ENCODE data around the gene LRWD1. TPM values are rescaled to one million over a fixed set of nuclear protein-coding genes. Genes with fewer than 3 reads are reported as not detected.
"Not testable (repeated sequence)": the region's sequence is repeated elsewhere in the genome, so short reads cannot be mapped to it uniquely, and the experiment has no call there.

Gene LRWD1
- total and polyA plus RNA-seq, 8 donors: 4.5 to 238 (median 12.8) TPM

GRCh38 chr7:102471791-102472125, 7.0 kb downstream of the LRWD1 start:
- no peak overlapping the region for H3K27ac ChIP-seq
- no peaks in the 10 kb centered on the region for H3K9me3 ChIP-seq
- intact Hi-C loops (cut with DNase I; ENCODE audit: low total_unique reads): no loop called here
- DNase-seq: no peak
- no peak overlapping the region for H3K4me3 ChIP-seq
- TF ChIP-seq EP300 (IDR thresholded peaks at IDR 0.05): no peak
- TF ChIP-seq POLR2AphosphoS5 (IDR thresholded peaks at IDR 0.05): no peak
- TF ChIP-seq POLR2A (IDR thresholded peaks at IDR 0.05): no peak
- TF ChIP-seq CTCF (IDR thresholded peaks at IDR 0.05): no peak
- H3K4me1 ChIP-seq: peaks cover 0 to 39% (median 24%) of the 10 kb centered on the region in 4 donors
- 83 to 92% (median 87%) methylated on average over 6 of the region's 6 CpGs for WGBS, 5 donors
- peaks cover 22 to 78% (median 67%) of the 10 kb centered on the region in 4 donors for H3K36me3 ChIP-seq
- no peaks in the 10 kb centered on the region for H3K27me3 ChIP-seq

- 58 to 76% (median 69%) methylated on average over 26 to 31 of the region's 31 CpGs for WGBS, 5 donors
- H3K36me3 ChIP-seq: peaks cover 22 to 78% (median 67%) of the 10 kb centered on the region in 4 donors
- H3K4me1 ChIP-seq: peaks cover 0 to 32% (median 21%) of the 10 kb centered on the region in 4 donors
- no peak for DNase-seq
- H3K9me3 ChIP-seq: no peaks in the 10 kb centered on the region
- no peak overlapping the region for H3K27ac ChIP-seq
- H3K4me3 ChIP-seq: no peak overlapping the region
- TF ChIP-seq CTCF (IDR thresholded peaks at IDR 0.05): no peak
- no peaks in the 10 kb centered on the region for H3K27me3 ChIP-seq
- intact Hi-C loops (cut with DNase I; ENCODE audit: low total_unique reads): no loop called here
These were observed 7.6 kb downstream of the LRWD1 start for GRCh38 chr7:102472126-102473041.

- Histone ChIP-seq H3K4me1 (peaks cover 0 to 30% (median 20%) of the 10 kb centered on the region in 4 donors), H3K36me3 (peaks cover 17 to 69% (median 59%) of the 10 kb centered on the region in 4 donors), H3K27ac (peak overlapping the region in 1 of 5 donors; percentile 3), H3K27me3 (no peaks in the 10 kb centered on the region), H3K4me3 (no peak overlapping the region), H3K9me3 (no peaks in the 10 kb centered on the region)
- intact Hi-C loops (cut with DNase I; ENCODE audit: low total_unique reads): no loop called here
- no peak for TF ChIP-seq POLR2A (IDR thresholded peaks at IDR 0.05)
- TF ChIP-seq EP300 (IDR thresholded peaks at IDR 0.05): no peak
- no peak for TF ChIP-seq POLR2AphosphoS5 (IDR thresholded peaks at IDR 0.05)
- TF ChIP-seq CTCF (IDR thresholded peaks at IDR 0.05): no peak
- no peak for DNase-seq
- 78 to 85% (median 84%) methylated on average over 19 to 23 of the region's 23 CpGs for WGBS, 5 donors
These were observed 8.6 kb downstream of the LRWD1 start for GRCh38 chr7:102473271-102473991.

- not testable (repeated sequence) for DNase-seq
These were observed 9.3 kb downstream of the LRWD1 start for GRCh38 chr7:102474116-102474515.

GRCh38 chr7:102474736-102475435, 10.1 kb downstream of the LRWD1 start:
- H3K4me3 ChIP-seq; intact Hi-C loops (cut with DNase I; ENCODE audit: low total_unique reads); H3K27me3 ChIP-seq; DNase-seq; H3K27ac ChIP-seq; H3K9me3 ChIP-seq: not testable (repeated sequence)
- WGBS, 5 donors: 72 to 90% (median 77%) methylated on average over 2 to 9 of the region's 19 CpGs
- H3K36me3 ChIP-seq: peaks cover 17 to 54% (median 45%) of the 10 kb centered on the region in 4 donors
- peaks cover 0 to 19% (median 15%) of the 10 kb centered on the region in 4 donors for H3K4me1 ChIP-seq

More at GRCh38 chr7:102474116-102474515, 9.3 kb downstream of the LRWD1 start:
- H3K9me3 ChIP-seq; H3K27me3 ChIP-seq; H3K4me3 ChIP-seq; intact Hi-C loops (cut with DNase I; ENCODE audit: low total_unique reads): not testable (repeated sequence)
- H3K36me3 ChIP-seq: peaks cover 17 to 62% (median 52%) of the 10 kb centered on the region in 4 donors
- 84 to 100% (median 90%) methylated on average over 1 to 9 of the region's 14 CpGs for WGBS, 5 donors
- H3K4me1 ChIP-seq: peaks cover 0 to 24% (median 20%) of the 10 kb centered on the region in 4 donors
- peak overlapping the region in 1 of 5 donors; percentile 3 for H3K27ac ChIP-seq

Measured in stomach (tissue), 9 donors.